ENCODE measurements around the gene PPM1H. TPM values are rescaled to one million over a fixed set of nuclear protein-coding genes. Genes with fewer than 3 reads are reported as not detected.
A peak's percentile ranks its signal among the peaks of the same experiment; 100 is the strongest.

Gene PPM1H
- total and polyA plus RNA-seq, 2 of the 8 experiments (the other 6 are each of a cell fraction or from before 2014, with no cell fraction given) = 16.4 to 36.1 TPM

- TF ChIP-seq RBBP5 (IDR thresholded peaks at IDR 0.05; ENCODE audit: borderline replicate concordance, low read depth, low read length) = peak; percentile 68; the same call in 1 of the 2 replicates
- TF ChIP-seq BCL11A (IDR thresholded peaks at IDR 0.05; ENCODE audit: low read depth in 2 of 2, low read length in 2 of 2) = no peak
- TF ChIP-seq TAF1 (IDR thresholded peaks at IDR 0.05; ENCODE audit: low read depth, low read length) = peak; percentile 18; the same call in 1 of the 2 replicates
- no peak for TF ChIP-seq SP2 (IDR thresholded peaks at IDR 0.05; ENCODE audit: low read length)
- no peak for TF ChIP-seq KDM1A (IDR thresholded peaks at IDR 0.05; ENCODE audit: borderline replicate concordance, low read length)
- no peak for TF ChIP-seq SIRT6 (IDR thresholded peaks at IDR 0.05; ENCODE audit: low read length)
Measured at GRCh38 chr12:62934239-62934798, 631 bp downstream of the PPM1H start (continued).
